Sigmoid colon (tissue), 7 donors: ENCODE results near the gene UBAC1. TPM values are rescaled to one million over a fixed set of nuclear protein-coding genes. Genes with fewer than 3 reads are reported as not detected.

Experiments
- DNase-seq: peaks from one replicate; pipeline ENCODE4 v3.0.0-alpha.2; 2019
- H3K27ac ChIP-seq, 4 donors: fragments of 200-600 bp; sonication (generic); one replicate each; pipeline ENCODE4 v1.5.1; 2016 to 2019; ENCODE audit warnings: mild to moderate bottlenecking in 1 of 4
- H3K27me3 ChIP-seq, 3 donors: fragments of 200-600 bp; sonication (generic); one replicate each; pipeline ENCODE4 v1.5.1; 2019; ENCODE audit warnings: mild to moderate bottlenecking in 1 of 3
- H3K36me3 ChIP-seq, 4 donors: fragments of 200-600 bp; sonication (generic); one replicate each; pipeline ENCODE4 v1.5.1; 2016 to 2019
- H3K4me1 ChIP-seq, 4 donors: fragments of 200-600 bp; sonication (generic); one replicate each; pipeline ENCODE4 v1.5.1; 2017 to 2019
- H3K4me3 ChIP-seq, 4 donors: fragments of 200-600 bp; sonication (generic); one replicate each; pipeline ENCODE4 v1.5.1; 2017 to 2019; ENCODE audit warnings: mild to moderate bottlenecking in 2 of 4, moderate library complexity in 1 of 4
- H3K9me3 ChIP-seq, 4 donors: fragments of 200-600 bp in 3 of 4; sonication (generic) in 3 of 4; one replicate each; pipeline versions ENCODE4 v1.5.1 to v1.6.1; 2013 to 2019
- CTCF ChIP-seq, 4 experiments: fragments of 450-650 bp in 3 of 4; fragments of 200-600 bp in 1 of 4; IDR thresholded peaks; one replicate each; pipeline ENCODE4 v1.5.1; 2016 to 2019; ENCODE audit warnings: antibody characterized with exemption in 4 of 4, mild to moderate bottlenecking in 3 of 4, moderate library complexity in 2 of 4
- EP300 ChIP-seq, 4 donors: sonication (generic); formaldehyde crosslinking; IDR thresholded peaks; one replicate each; pipeline ENCODE4 v1.6.1; 2017; ENCODE audit warnings: antibody characterized with exemption in 4 of 4
- POLR2A ChIP-seq, 2 donors: fragments of 450-650 bp; IDR thresholded peaks; one replicate each; pipeline ENCODE4 v1.6.1; 2016; ENCODE audit warnings: antibody characterized with exemption in 2 of 2, mild to moderate bottlenecking in 2 of 2, moderate library complexity in 2 of 2
- POLR2AphosphoS5 ChIP-seq, 4 donors: sonication (generic); formaldehyde crosslinking; IDR thresholded peaks; one replicate each; pipeline ENCODE4 v1.6.1; 2017; ENCODE audit warnings: antibody characterized with exemption in 4 of 4
- WGBS, 2 donors: extraction: QIAGEN DNeasy Blood & Tissue Kit; methylation state at CpG; one replicate each; pipeline ENCODE4 v1.1.7; 2013; 5-methylcytosine and 5-hydroxymethylcytosine counted together
- intact Hi-C: fragments of 100-400 bp; cut with DNase I; formaldehyde crosslinking; loops from one replicate; pipeline ENCODE4 v1.15.1; 2023
- polyA plus RNA-seq, 3 donors: library from polyadenylated mRNA; stranded (reverse); fragments of 200-250 nt; gene quantifications; one replicate each; pipeline ENCODE4 v1.2.3, GENCODE V29; 2013
- total RNA-seq, 4 donors: library from RNA; depleted of rRNA; stranded (reverse); fragments of >200 nt; gene quantifications; one replicate each; pipeline ENCODE4 v1.1.0, GENCODE V29; 2016
- donor health status: healthy with polysubstance abuse.
- donor health status: Bipolar disorder and iron deficiency.
- donor health status: healthy.

UBAC1 gene
- total and polyA plus RNA-seq, 7 donors = 57.4 to 80.9 (median 69.4) TPM

- H3K4me3 ChIP-seq = no peak overlapping the region
- no peak for DNase-seq
- H3K36me3 ChIP-seq = no peaks in the 10 kb centered on the region
- intact Hi-C loops = no loop called here
- H3K4me1 ChIP-seq = peaks cover 0 to 59% (median 52%) of the 10 kb centered on the region in 4 donors
- no peak overlapping the region for H3K27ac ChIP-seq
- H3K27me3 ChIP-seq = no peaks in the 10 kb centered on the region
- H3K9me3 ChIP-seq = no peaks in the 10 kb centered on the region
- 77 to 84% methylated on average over 8 of the region's 8 CpGs for WGBS, 2 donors
- no peak for TF ChIP-seq CTCF (IDR thresholded peaks at IDR 0.05)
- TF ChIP-seq EP300 (IDR thresholded peaks at IDR 0.05) = no peak
- no peak for TF ChIP-seq POLR2AphosphoS5 (IDR thresholded peaks at IDR 0.05)
- TF ChIP-seq POLR2A (IDR thresholded peaks at IDR 0.05) = no peak
Measured at GRCh38 chr9:135891027-135891631, 70.0 kb downstream of the UBAC1 start.

- Histone ChIP-seq H3K4me3 (no peak overlapping the region), H3K9me3 (no peaks in the 10 kb centered on the region), H3K36me3 (no peaks in the 10 kb centered on the region), H3K4me1 (peaks cover 0 to 64% (median 54%) of the 10 kb centered on the region in 4 donors), H3K27me3 (no peaks in the 10 kb centered on the region), H3K27ac (no peak overlapping the region)
- 85 to 89% methylated on average over 18 of the region's 18 CpGs for WGBS, 2 donors
- no peak for DNase-seq
- TF ChIP-seq CTCF (IDR thresholded peaks at IDR 0.05) = no peak
- no peak for TF ChIP-seq POLR2AphosphoS5 (IDR thresholded peaks at IDR 0.05)
- TF ChIP-seq EP300 (IDR thresholded peaks at IDR 0.05) = no peak
- no peak for TF ChIP-seq POLR2A (IDR thresholded peaks at IDR 0.05)
- intact Hi-C loops = no loop called here
Measured at GRCh38 chr9:135890190-135891026, 70.8 kb downstream of the UBAC1 start.

- Histone ChIP-seq H3K36me3 (no peaks in the 10 kb centered on the region), H3K4me3 (no peak overlapping the region), H3K27ac (no peak overlapping the region), H3K4me1 (peaks cover 0 to 72% (median 61%) of the 10 kb centered on the region in 4 donors), H3K9me3 (no peaks in the 10 kb centered on the region), H3K27me3 (no peaks in the 10 kb centered on the region)
- TF ChIP-seq POLR2A (IDR thresholded peaks at IDR 0.05) (no peak), POLR2AphosphoS5 (IDR thresholded peaks at IDR 0.05) (no peak), EP300 (IDR thresholded peaks at IDR 0.05) (no peak), CTCF (IDR thresholded peaks at IDR 0.05) (no peak)
- WGBS, 2 donors = 94% methylated on average over 19 of the region's 19 CpGs
- DNase-seq = no peak
- intact Hi-C loops = no loop called here
Measured at GRCh38 chr9:135889564-135890189, 71.5 kb downstream of the UBAC1 start.

GRCh38 chr9:135888766-135889394 is 72.3 kb downstream of the UBAC1 start:
- H3K9me3 ChIP-seq = no peaks in the 10 kb centered on the region
- intact Hi-C loops = no loop called here

More at GRCh38 chr9:135888766-135889394, 72.3 kb downstream of the UBAC1 start:
- TF ChIP-seq POLR2AphosphoS5 (IDR thresholded peaks at IDR 0.05) = no peak
- no peak for TF ChIP-seq POLR2A (IDR thresholded peaks at IDR 0.05)
- TF ChIP-seq CTCF (IDR thresholded peaks at IDR 0.05) = no peak
- no peak for TF ChIP-seq EP300 (IDR thresholded peaks at IDR 0.05)
- no peaks in the 10 kb centered on the region for H3K36me3 ChIP-seq
- 73 to 87% methylated on average over 13 of the region's 13 CpGs for WGBS, 2 donors
- peaks cover 0 to 77% (median 68%) of the 10 kb centered on the region in 4 donors for H3K4me1 ChIP-seq
- no peaks in the 10 kb centered on the region for H3K27me3 ChIP-seq
- no peak overlapping the region for H3K4me3 ChIP-seq
- no peak overlapping the region for H3K27ac ChIP-seq
- no peak for DNase-seq
